GM21447 (cell line): ENCODE measurements around the gene MAML3.

Experiments used
- ATAC-seq: cut with Tn5 transposase; IDR thresholded peaks from one replicate; pipeline ENCODE4 v1.9.1; 2021; ENCODE audit not compliant: unreplicated experiment

MAML3 gene

DNA sequence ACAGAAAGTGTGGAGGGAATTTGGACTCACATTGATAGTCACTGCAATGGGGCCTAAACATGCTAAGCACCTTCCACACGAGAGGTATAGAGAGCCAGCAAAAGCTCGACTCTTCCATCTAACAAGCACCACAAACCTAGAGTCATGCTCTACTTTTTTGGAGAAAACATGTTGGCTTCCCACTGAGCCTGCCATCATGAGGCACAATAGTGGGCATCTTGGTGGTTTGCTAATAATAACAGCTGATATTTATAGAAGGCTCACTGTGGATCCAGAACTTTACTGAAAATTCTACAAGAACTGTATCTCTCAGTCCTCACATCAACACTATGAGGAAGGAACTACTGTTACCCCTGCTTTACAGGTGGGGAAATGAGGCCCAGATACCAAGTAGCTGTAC is 26.6 kb downstream of the MAML3 start:
- ATAC-seq, result no peak

DNA sequence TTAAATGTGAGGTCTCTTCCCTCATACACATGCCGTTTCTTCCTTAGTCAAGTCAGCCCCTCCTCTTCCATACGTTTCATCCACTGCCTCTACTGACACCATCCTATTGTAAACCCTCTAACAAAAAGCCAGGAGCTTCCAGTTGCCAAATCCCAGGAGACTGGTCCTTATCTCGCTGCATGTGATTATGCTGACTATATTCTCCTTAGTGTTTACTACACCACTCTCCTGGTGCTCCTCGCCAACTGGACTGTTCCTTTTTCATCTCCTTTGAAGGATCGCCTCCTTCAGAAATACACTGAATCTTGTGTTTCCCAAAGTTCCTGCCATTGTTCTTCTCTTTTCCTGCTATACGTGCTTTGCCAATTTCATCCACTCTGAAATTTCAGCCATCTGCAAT is 27.7 kb downstream of the MAML3 start:
- ATAC-seq, result no peak

DNA sequence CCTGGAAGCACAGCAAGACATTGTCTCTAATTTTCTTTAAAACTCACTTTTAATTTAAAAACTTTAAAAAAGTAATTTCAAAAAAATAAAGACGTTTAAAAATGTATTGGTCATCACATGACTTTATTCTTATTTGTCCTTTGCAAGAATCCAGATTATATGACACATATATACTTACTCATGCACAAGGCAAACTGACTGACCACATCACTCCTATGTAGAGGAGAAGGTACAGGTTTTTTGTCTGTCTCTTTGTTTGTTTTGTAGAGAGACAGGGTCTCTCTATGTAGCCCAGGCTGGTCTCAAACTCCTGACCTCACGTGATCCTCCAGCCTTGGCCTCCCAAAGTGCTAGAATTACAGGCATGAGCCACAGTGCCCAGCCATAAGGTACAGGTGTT is 28.6 kb downstream of the MAML3 start:
- no peak for ATAC-seq

DNA sequence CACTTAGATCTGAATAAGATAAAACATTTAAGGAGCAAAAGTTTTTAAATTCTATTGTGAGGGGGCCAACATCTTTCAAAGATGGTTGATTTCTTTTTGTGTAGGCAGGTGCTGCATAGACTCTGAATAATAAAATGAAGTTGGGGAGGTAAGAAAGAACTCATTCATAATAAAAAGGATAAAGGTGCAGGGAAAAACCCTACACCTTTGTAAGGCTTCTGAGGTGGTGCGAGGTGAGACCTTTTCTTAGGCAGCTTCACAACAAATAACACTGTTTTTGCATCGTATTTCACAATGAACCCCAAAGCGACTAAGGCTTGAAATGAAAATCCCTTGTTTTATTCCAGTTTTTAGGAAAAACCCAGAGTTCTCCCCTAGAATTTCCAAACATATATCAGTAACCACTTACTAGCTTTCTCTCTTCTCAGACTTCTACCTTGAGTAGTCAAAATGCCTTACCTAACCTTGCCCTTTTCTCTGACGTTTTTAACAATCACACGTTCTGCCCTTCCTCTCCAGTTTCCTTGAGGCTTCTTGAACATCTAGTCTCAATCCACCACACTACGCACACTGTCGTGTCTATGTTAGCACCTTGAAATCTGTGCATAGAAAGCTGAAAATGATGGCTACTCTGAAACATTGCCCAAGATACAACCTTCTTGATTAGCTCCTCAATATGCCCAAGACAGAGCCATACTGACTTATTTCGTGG is 30.2 kb downstream of the MAML3 start:
- ATAC-seq, result no peak

DNA sequence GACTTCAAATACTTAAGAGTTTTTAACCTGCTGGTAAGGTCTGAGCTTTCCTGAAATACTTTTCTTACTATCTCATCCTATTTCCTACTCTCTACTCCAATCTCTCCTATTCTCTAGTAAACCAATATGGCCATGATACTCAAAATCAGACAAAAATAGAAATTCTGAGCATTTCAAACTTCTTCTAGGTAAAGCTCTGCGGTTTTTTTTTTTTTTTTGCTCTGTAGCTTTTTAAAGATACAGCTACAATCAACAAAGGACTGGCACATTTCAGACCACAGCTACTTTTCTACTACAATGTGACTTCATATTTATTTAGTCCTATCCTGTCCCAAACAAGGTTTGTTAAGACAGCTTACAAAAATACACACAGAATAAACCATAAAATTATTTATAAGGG is 31.1 kb downstream of the MAML3 start:
- no peak for ATAC-seq

DNA sequence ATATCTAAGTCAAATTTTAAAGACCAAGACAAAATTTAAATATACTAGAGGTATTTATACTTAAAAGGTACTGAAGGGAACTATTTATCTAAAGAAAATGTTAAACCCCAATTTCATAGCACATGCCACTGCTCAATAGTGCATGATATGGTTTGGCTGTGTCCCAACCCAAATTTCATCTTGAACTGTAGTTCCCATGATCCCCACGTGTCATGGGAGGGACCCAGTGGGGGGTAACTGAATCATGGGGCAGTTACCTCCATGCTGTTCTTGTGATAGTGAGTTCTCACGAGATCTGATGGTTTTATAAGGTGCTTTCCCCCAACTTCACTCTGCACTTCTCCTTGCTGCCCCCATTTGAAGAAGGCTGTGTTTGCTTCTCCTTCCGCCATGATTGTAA is 32.3 kb downstream of the MAML3 start:
- ATAC-seq, result no peak

DNA sequence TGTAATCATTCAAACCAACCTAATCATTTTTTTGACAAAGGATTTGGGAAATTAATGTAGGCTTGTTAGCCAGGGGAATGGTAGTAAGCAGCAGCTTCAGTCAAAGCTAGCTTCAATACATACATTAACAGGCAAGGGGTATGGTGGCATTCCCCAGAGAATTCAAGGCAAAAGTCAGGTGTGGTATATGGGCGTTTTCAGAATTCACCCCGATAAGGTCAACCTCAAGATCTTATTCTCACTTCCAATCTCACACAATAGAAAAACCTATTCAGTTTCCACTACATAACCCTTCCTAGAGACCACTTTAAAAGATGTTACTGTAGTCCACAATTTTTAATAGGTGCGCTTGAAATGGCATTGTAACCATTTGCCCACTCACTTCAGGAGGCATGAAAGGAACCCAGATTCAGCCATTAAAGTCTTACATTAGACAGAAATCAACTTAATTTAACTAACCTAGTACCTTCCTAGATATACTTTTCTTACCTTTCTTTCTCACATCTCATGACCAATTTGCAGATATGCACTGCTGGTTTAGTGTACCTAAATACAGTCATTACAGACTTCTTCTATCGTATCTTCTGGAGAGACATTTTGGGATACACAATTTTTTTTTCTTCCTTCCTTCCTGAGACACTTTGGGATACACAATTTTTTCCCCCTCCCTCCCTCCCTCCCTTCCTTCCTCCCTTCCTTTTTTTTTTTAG is 34.9 kb downstream of the MAML3 start:
- ATAC-seq, result no peak

DNA sequence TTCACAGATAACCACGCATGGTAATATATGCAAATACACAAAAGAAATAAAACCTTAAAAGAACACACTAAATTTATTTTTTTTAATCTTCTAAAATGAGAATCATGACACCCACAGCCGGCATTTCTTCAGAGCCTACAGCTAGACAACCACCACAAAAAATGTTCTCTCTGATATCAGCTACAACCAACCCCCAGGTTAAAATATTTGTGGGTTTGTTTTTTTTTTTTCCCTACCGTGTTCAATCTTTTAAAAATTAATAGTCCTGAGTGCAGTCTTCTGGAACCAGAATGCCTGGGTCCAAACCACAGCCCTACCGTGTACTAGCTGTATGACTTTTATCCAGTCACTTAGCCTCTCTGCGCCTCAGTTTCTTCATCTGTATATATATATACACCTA is 36.0 kb downstream of the MAML3 start:
- ATAC-seq, result no peak

DNA sequence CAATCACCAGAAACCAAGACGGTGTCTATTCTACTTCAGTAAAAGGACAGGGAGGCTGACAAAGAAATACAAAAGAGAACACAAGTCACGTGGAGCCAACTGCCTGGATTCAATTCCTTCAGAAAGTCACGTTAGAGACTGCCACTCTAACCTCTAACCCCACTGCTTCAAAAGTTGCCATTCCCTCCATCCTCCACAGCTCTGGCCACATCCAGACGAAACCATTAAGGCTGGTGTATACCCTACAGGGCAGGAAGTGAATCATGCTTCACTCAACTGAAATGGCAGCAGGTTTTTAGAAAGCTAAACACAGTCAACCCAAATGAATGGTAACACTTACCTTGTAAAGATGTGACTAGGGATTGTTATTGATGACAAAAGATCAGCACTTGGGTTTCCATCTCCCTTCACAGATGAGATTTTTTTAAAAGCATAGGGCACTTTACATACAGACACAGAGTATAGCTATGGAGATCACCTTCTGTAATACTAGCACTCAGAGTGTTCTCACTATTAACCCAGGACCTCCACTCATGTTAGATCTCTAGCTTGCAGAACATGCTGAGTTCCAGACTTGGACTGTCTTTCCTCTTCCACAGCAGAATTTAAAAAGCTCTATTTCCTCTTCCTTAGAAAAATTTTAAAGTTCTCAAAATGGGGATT is 37.4 kb downstream of the MAML3 start:
- peak; percentile 55 for ATAC-seq

DNA sequence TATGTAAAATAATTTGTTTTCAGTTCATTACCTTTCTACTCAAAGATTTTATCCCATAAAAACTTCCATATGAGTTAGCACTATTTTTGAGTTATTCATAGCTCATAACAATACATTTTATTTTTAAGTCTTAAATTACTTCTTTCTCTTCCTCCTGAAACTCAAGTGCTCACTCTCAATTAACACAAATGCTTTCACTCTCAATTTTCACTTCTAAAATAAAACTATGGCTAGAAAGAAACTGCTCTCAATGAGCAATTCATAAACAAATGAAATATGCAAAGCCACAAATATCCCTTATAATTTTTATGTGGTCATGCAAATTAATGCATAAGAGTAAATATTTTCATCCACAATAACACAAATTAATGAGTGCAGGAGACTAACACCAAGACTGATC is 38.8 kb downstream of the MAML3 start:
- ATAC-seq, result no peak

DNA sequence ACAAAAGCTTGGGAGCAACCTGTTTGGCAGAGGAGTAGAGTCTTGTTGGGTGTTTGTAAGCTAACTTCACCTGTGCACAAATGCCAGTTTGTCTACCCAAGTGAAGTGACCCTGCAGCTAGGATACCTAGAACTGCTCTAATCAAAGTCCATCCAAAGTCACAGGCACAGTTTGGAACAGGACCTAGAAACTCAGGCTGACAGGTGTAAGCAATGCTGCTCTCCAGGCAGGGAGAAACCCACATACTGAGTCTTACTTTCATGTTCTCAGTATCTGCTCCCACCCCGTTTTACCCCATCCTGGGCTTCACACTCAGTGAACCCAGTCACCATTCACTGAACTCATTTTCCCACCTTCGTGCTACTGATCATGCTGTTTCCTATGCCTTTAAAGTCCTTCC is 40.3 kb downstream of the MAML3 start:
- ATAC-seq, result peak; percentile 55

DNA sequence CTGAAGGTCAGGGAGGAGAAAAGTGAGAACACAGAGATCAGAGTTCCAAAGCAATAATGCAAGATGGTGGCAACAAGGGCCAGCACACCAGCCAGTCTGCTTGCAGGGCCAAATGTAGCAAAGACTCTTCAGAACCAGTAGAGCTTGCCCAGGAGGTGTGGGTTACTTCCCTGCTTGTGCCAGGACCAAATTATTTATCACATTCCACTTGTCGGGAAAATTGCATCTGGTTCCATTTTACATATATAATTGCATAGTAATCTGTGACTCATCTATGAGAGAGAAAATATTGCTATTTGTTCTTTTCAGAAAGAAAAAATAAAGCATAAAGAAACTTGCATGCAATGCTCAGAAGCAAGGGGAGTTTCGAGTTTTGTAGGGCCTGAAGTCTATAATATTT is 41.4 kb downstream of the MAML3 start:
- no peak for ATAC-seq

DNA sequence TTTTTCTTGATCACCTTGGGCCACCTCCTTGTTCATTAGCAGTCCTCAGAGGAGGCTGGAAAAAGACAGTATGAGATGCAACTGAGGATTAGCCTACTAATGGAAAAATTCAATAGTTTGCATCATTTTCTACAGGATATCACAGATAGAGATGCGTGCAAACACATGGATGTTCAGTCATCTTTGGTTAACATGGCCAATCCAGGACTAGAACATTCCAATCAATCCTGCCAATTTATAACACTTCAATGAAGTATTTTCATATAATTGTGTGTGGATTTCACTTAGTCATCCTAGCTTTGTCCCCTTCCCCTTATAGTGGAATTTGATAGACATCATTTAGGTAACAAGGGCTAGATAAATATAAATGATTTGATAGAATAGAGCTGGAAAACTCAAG is 42.7 kb downstream of the MAML3 start:
- no peak for ATAC-seq

DNA sequence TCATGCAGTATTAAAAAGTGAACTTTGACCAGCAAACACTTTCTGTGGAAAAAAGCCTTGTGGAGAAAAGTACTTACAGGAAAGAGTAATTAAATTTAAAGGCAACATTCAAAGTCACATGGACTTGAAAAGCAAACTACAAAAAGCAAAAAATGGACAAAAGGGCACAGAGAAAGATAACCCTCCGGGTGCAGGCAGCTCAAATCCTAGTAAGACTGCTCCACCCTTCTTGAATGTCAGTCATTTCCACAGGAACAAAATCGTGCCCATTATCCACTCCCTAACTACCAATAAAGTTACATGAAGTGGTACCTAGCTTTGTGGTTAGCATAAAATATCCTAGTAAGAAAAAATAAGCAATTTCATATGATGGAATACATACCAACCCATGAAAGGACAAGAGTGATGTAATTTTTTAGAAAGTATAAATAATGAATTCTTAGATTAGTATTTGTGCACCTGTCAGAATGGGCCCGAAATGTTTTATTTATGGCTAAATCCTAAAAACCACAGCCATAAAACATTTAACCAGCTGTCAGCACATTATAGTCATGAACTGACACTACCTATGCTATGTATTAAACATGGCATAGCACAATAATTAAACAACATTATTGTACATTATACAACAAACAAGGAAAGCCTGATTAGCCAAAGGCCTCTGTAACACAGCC is 43.3 kb downstream of the MAML3 start:
- no peak for ATAC-seq

DNA sequence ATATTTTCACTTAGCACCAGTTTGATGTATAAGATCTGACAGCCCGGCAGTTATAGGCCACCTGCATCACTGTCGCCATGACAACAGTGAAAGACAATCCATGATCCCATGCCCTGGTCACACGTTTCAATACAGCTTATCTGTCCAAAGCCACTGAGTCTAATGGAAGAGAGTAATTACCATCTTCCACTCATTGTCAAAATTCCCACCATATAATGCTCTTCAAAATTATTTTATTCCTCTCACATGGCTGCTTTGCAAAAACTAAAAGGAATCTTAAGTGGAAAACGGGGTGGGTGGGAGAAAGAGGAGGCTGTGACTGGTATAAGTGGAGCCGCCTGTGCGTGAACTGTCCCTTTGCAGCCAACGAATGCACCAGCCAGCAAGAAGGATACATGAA is 44.2 kb downstream of the MAML3 start:
- no peak for ATAC-seq

DNA sequence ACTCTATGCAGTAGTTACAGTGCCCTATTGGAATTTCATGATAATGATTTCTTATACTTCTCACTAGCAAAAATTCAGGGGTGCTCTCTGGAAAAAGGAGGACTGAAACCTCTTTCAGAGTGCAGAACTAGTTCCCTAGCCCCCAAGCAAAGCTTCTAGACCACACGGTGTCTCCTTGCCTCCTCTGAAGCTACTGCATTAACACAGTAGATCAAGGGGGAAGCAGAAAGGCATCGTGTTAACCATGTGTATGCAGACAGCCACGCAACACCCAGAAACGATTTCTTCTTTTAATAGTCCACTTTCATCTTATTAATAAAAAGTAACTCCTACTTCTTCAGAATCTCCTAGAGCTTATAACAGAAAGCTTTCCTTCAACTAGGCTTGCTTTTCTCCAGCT is 44.7 kb downstream of the MAML3 start:
- no peak for ATAC-seq

DNA sequence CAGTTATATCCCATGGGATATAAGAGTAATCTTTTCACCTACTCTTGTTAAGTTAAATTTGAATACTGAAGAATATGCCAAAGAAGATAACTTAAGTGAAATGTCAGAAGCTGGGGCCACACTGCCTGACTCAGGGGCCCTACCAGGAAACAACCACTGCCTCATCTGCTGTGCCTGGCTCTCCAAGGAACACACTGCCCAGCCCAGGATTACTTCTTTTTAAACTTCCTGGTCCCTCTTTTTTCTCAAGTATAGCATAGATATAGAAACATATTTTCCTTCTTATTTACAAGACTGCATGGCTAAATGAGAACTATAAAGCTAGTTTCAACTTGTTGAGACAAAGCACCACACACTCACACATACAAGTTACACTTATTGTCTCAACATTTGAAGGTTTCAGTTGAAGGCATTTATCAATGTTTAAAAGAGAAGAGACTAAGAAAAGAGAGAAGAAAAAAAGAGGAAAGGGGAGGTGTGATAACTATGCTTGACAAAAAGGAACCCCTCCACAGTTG is 45.2 kb downstream of the MAML3 start:
- no peak for ATAC-seq

DNA sequence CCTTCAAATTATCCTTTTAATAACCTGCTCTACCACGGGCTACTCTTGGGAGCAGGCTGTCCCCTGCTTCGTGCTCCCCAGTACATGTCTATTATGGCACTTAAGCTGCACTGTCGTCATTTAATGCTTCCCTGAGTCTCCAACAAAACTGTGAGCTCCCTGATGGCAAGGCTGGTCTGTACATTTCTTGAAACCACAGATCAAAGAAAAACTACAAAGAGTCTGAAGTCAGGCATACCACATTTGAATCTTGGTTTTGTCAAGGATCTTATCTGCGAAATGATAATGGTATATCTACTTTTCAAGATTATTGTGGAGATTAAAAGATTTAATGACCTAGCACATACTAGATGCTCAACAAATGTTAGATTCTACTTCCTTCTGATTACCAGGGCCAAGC is 45.7 kb downstream of the MAML3 start:
- ATAC-seq, result no peak

DNA sequence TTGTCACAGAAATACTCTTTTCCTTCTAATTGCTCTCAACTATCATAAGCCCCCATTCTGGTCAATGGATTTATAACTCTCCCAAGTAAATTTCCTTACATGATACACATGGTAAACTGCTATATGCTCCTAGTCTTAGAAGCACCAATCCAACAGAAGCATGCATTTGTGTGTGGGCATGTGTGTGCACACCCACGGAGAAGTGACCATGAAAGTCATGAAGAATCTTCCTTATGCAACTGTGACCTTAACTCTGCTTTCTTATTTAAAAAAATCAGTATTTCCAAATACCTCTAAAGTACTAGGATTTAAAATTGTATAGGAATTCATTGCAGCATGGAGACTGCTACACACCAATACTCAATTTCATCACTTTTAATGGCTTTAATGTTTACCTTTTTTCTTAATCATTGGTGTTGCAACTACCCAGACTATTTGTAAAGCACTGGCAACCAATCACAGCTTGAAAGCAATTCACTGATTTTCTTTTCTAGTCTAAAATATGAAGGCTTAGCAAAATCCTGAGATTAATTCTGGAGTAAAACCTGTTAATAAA is 47.6 kb downstream of the MAML3 start:
- no peak for ATAC-seq

DNA sequence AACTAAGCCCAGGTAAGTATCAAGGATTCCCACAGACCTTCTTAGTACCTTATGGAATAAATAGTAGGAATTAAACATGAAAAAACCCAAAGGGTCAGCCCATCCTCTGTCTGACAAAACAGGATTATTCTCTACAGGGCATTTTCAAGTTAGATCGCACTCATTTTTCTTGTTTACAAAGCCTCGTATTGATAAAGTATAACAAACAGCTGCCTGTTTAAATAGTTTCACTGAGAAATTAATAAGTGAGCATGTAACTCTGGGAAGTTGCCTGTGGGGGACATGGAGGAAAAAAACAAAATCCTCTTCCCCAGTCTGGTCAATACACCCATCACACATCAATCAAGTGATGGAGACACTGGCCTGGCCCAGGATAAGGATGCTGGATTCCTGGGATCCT is 48.5 kb downstream of the MAML3 start:
- no peak for ATAC-seq

DNA sequence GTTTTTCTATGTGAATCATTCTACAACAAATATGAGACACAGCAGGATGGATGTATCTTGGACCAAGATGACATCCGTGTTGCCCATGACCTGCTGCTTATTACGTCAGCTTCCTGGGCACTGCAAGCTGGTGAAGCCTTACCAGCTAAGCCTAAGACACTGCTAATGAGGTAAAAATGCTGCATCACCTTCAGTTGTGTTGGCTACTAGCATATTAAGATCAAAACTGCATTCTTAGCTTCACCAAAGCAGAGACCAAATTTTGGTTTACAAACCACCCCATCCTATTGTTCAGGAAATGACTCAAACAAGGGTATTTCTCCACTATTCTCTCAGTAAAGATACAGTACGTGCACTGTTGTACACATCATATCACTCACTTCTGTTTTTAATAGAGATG is 50.3 kb downstream of the MAML3 start:
- ATAC-seq, result peak; percentile 90
